Left renal cortex interstitium (tissue), 4 donors: ENCODE results near the gene AFF3. TPM values are rescaled to one million over a fixed set of nuclear protein-coding genes. Genes with fewer than 3 reads are reported as not detected.

Experiments used
- DNase-seq, 4 donors: peaks; one replicate each; pipeline ENCODE4 v3.0.0-alpha.2; 2013; ENCODE audit warnings: low read depth in 4 of 4, low spot score in 2 of 4, missing footprints in 1 of 4
- polyA plus RNA-seq, 4 donors: library from polyadenylated mRNA; unstranded; fragments of 120-200 nt; gene quantifications; one replicate each; pipeline ENCODE4 v1.2.1, GENCODE V29; 2013; ENCODE audit not compliant: insufficient read length in 4 of 4

The AFF3 gene, protein sequence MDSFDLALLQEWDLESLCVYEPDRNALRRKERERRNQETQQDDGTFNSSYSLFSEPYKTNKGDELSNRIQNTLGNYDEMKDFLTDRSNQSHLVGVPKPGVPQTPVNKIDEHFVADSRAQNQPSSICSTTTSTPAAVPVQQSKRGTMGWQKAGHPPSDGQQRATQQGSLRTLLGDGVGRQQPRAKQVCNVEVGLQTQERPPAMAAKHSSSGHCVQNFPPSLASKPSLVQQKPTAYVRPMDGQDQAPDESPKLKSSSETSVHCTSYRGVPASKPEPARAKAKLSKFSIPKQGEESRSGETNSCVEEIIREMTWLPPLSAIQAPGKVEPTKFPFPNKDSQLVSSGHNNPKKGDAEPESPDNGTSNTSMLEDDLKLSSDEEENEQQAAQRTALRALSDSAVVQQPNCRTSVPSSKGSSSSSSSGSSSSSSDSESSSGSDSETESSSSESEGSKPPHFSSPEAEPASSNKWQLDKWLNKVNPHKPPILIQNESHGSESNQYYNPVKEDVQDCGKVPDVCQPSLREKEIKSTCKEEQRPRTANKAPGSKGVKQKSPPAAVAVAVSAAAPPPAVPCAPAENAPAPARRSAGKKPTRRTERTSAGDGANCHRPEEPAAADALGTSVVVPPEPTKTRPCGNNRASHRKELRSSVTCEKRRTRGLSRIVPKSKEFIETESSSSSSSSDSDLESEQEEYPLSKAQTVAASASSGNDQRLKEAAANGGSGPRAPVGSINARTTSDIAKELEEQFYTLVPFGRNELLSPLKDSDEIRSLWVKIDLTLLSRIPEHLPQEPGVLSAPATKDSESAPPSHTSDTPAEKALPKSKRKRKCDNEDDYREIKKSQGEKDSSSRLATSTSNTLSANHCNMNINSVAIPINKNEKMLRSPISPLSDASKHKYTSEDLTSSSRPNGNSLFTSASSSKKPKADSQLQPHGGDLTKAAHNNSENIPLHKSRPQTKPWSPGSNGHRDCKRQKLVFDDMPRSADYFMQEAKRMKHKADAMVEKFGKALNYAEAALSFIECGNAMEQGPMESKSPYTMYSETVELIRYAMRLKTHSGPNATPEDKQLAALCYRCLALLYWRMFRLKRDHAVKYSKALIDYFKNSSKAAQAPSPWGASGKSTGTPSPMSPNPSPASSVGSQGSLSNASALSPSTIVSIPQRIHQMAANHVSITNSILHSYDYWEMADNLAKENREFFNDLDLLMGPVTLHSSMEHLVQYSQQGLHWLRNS (N-terminal part only)
- 10 to 100 TPM; 18.4 to 26.6 (median 24.0) TPM for polyA plus RNA-seq

DNA sequence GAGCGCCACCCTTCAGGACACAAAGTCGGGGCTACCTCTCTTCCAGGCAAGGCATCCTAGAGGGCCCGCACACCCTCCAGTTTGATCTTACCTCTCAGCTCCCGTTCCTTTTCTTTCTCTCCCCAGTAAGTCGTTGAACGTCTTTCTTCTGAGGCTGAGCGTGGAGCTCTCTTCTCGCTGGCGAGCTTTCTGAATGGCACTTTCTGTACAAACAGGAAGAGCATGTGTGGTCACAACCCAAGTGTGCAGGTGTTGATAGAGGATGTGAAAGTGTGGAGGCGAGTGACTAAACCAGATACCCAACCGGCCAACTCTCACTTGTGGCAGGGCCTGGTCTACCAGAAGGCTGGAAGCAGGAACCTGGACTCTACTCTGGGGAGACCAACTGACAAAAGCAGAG is at the start of gene AFF3:
Gene AFF3 (minus strand): TSS at position 198 of the 400 bp plus-strand sequence. CDS start 38,136 bp downstream, outside the sequence.
- no peak for DNase-seq

DNA sequence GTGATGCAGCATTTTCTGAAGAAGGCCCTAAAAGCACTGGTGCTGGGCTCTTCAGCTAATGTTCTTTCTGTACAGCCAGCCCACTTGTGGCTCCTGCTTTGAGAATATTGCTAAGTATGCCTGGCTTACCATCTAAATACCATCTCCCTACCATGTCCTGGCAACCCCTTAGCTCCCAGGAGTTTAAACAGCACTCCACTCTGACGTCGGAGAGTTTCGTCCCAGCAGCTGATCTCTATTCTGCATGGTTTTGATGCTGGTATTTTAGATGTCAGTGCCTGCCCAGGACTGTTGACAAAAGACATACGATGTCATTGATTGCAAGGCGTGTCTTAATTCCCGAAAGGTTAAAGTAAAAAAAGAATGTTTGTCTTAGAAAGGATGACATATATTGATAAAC is 47.0 kb upstream of the AFF3 start:
- DNase-seq: no peak

DNA sequence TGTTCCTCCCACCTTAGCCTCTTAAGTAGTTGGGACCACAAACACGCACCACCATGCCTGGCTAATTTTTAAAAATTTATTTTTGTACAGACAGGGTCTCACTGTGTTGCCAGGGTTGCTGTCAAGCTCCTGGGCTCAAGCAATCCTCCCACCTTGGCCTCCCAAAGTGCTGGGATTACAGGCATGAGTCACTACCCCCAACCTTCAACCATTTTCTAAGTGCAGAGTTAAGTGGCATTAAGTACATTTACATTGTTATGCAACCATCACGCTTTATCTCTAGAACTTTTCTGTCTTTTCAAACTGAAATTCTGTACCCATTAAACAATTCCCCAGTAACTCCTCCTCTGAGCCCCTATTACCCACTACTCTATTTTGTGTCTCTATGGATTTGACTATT is 45.9 kb upstream of the AFF3 start:
- no peak for DNase-seq

DNA sequence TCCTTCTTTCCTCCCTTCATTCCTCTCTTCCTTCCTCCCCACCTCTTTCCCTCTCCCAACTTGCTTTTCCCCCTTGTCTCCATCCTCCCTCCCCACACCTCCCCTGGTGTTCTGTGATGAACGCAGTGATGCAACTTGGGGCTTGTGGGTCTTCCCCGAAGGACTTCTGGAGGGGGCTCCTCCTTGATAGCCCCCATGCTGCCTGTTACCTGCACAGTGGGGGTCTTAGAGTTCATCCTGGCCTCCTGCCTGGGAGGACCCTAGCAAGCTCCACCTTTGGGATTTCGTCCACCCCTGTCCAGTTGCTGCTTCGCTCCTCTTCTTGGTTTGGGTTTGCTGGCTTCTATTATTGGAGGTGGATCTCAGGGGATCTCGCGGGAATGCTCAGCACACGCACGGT is 43.7 kb upstream of the AFF3 start:
- DNase-seq: no peak

DNA sequence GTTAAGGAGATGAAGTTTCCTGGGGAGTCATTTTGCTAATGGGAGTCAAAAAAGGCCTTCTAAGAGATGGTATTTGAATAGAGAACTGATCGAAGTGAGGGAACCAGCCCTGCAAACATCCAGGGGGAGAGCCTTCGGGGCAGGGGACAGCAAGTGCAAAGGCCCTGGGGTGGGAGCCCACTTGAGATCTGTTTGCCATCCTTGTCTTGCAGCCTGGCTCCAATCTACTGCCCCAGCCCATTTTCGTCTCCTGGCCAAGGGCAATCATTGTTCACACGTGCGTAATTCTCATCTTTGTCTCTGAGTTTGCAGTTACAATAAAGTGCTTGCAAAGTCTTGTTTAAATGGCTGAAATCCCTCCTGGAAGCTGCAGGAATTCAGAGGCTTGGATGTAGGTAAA is 43.1 kb upstream of the AFF3 start:
- DNase-seq: no peak

DNA sequence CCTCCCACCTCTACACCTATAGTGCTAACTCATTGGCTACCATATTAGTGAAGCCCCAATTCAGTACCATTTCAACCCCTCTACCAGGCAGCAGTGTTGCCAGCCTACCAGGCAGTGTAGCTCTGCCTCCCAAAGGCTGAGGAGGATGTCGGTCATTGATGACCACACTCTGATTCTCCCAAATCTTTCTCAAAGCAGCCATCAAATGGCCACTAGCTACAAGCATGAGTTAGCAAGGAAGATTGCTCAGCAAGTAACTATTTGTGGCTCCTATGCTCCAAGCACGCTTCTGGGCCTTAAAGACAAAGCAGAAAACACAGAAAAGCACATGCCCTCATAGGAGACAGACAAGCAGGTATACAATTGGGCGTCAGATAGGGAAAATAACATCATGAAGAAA is 42.7 kb upstream of the AFF3 start:
- no peak for DNase-seq

DNA sequence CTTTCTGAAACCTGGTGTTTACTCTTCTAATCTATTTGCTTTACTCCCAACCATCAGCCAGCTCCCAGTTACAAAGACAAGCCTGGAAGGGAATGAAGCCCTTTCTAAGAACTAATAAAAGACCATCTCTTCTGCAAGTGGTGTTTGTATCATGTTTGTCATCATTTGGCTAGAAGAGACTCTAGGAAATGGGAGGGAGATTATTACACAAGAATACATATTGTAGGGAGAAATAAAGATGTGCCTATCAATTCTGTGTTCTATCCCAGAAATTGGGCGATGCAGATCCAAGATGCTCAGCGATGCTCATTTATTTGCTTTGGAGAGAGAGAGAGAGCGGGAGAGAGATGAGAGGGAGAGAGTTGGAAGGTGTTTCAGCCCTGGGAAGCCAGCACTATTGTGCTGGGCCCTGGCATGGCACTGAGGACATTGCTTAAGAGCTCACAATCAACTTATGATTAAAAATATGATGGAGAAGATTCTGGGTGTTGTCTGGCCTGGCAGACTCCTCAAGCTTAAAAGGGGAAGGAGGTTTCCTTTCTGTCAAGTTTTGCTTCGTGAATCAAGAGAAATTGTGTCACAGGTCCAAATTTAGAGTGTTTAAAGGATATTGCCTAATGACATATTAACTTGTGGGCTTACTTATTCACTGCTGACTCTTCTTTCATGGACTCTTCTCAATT is 41.8 kb upstream of the AFF3 start:
- DNase-seq: no peak

DNA sequence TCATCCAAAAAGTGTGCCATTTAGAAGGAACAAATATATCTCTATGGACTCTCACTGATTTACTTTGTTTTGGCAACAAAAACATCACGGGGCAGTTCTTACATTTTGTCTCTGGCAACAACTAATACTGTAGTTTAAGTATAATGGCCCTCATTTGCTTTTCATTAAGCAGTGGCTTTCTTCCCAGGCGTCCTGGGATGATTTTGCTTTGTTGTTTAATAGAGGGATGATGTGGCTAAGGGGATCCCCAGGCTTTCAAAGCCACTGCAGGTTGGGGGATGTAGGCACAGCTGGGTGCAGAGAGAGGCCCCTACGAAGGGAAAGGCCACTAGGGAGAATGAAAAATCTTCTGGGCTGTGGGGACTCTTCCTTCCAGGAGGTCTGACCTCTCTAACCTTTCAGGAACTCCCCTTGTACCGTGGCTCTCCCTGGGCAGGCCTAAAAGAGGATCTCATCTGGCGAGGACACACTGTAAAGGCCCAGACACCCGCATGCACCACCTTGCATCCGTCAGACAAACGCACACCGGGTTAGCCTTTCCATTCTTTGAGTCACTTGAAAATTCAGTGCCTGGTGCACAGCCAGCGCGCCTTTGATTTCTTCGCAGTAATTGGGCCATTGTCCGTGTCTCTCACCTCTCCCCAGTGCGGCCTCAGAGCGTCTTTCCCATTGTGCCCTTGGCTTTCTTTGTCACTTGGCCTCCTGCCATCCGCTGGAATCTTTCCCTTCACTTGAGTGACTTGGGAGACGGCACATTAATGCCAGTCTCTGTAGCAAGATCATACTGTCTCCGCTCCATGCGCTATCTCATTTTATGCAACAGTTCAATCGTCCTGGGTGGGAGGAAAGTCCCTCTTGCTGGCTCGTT is 40.3 kb upstream of the AFF3 start:
- no peak for DNase-seq

DNA sequence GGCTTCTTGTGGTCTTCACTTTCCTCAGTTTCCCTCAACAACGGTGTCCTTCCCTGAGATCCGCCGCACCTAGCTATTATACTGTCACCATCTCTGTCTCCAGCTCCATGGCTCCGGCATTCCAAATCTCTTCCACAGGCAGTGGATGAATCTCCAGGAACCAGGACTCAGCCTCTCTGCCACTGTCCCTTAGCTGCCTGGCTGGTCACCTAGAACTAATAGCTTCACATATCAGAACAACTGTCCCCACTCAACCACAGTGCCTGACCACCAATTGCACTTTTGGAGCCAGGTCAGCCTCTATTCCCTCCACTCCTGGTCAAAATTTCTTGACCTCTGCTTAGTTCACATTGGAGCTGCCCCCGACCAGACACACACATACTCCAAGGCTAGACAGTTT is 38.1 kb upstream of the AFF3 start:
- no peak for DNase-seq

DNA sequence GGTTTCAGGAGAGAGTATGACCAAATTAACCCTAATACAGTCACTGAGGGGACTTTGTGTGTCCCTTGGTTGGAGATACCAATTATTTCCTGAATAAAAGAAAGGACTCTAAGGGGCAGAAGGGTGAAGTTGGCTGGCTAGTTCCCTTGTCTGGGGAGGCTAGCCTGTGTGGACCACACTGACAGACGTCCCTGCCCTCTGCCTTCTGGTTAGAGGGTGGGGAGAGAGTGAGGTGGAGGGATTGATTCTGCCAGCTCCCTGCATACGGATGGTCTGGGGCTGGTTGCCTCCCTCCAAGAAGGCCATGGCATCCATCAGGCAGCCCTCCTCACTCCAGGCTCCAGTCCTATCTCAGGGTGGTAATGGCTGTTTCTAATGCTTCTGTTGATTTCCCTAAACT is 37.4 kb upstream of the AFF3 start:
- DNase-seq: no peak

DNA sequence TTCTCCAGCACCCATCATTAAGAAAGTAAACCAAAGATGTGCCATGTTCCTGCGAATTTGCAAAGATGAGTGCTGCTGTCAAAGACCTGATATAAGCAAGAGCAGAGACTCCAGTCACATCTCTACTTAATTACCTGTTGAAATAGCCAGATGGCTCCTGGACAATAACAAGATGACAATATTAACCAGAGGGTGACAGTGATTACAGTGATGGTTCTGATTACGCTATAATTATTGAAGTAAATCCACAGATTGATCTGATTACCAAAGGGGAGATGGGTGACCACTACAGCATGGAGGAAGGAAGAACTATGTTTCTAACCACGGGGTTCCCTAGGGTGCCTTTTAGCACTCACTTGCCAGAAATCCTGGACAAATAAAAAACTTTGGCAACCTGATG is 36.5 kb upstream of the AFF3 start:
- no peak for DNase-seq

DNA sequence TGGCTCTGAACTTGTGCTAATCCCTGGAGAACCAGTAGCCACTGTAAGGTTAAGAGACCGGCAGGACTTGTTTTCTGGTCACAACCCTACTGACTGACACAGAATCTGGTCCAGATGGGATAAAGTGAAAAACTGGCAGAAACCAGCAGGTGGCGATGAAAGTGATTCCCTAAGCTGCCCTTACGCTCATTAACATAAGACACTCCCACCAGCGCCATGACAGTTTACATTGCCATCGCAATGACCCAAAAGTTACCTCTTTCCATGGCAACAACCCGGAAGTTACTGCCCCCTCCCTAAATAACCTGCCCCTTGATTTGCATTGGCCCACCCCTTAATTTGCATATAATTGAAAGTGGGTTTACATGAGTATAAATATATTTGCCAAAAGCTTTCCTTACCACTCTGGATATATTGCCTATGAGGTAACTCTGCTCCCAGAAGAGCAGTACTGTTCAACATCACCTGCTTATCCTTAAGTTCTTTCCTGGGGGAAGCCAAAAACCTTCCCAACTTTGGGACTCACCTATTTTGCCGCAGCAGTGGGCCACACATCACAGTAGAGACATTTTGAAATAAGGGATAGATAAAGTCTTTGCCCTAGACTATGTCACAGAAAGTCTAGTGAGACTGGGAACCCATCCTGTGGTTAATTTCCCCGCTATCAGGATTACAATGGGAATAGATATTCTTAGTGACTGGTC is 35.8 kb upstream of the AFF3 start:
- no peak for DNase-seq

DNA sequence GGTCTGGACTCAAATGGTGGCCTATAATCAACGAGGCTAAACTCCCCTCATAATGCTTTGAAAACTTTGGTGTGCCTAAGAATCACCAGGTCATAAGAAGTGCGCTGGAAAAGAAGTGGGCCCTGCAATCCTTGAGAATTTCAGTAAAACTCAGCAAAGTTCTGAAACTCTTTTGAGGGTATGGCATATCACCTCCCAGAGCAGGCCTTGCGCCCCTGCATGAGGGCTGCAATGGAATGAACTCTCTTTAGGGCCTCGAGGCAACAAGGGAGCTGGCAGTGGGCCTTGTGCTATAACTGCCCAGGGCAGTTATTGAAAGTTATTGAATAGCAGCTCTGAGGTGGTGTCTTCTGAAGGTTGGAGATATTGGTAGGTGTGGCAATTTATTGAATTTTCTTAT is 34.5 kb upstream of the AFF3 start:
- no peak for DNase-seq

DNA sequence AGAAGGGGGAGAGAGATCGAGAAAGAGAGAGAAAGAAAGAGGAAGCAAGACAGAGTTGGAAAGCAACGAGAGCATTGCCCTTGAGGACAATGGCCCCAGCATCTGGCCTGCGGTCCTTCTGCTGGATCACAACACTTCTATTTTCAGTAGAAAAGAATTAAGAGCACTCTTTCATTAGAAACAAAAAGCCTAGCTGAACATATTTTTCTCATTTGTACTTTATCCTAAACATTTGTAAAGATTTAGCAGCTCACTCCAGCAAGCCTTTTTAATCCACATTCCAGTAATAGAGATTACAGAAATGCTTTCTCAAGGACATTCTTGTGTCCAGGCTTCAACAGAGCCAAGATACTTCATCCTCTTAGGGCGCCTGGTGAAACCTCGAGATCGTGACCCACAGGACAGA is 31.6 kb upstream of the AFF3 start:
- DNase-seq: no peak

DNA sequence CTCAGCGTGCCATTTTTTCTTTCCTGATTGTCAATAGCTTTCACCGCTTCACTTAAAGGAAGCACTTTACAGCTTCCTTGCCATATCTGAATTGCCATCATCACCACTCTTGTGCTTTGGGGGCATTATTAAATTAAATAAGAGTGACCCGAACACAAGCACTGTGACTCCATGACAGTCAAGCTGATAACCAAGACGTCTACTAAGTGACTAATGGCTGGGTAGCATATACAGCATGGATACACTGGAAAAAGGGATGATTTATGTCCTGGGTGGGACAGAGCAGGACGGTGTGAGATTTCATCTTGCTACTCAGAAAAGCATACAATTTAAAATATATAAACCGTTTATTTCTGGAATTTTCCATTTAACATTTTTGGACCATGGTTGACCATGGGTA is 24.3 kb upstream of the AFF3 start:
- DNase-seq: no peak

DNA sequence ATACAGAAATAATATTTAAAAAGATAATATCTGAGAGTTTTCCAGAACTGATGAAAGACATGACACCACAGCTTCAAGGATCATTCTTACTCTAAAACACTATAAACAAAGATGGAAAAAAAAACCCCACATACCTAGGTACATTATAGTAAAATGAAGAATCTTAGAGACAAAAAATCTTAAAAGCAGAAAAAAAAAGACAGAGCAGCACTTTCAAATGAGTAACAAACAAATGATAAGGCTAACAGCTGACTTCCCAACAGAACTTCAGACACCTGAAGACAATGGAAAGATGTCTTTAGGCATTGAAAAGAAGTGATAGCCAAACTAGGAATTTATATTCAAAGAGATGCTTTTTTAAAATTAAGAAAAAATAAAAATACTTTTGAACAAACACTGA is 21.2 kb upstream of the AFF3 start:
- no peak for DNase-seq

DNA sequence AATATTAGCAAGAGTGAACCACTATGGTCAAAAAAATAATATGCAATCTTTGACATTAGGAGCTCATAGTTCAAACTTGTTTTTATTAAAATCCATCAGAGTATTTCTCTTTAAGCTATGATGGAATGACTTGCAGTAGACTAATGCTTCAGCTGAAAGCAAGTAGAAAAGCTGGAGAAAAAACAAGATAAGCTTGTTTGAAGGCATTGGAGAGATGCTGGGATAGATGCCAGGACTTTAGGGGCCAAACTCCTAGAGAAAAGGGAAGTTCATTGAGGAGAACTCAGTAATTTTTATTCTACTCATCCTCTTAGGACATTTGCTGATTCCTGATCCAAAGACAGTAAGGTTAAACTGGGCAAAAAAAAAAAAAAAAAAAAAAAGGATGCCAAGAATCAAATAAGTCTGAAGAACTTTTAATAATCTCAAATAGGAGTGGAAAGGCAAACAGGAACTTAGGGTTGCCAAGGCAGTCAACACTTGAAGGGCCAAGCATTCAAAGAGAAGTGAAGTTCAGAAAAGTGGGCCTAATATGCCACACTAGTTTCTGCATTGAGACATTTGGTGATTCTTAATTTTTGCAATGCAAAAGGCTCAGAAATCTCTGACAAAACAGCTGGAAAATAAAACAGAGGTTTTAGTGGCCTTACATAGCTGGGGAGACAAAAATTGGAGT is 19.7 kb upstream of the AFF3 start:
- DNase-seq: no peak

DNA sequence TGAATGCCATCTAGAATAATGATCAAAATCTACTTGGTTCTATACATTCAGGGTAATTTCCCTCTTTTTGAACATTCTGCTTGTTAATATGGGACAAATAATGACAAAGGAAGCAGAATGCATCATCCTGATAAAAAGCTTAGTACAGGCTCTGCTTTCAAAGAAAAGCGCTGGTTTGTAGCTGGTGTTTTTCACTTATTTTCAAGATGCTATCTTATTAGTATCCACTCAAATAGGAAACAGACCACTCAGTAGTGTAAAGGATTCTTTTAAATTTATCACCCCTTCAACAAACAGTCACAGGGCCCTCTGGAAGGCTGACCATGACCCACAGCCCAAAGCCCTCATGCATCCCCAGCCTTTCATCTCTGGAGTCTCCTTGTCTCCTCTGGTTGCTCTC is 18.0 kb upstream of the AFF3 start:
- no peak for DNase-seq
